GM21381 (cell line): ENCODE data around the gene SNW1.
"Not testable (repeated sequence)": the region's sequence is repeated elsewhere in the genome, so short reads cannot be mapped to it uniquely, and the experiment has no call there.

Experiments
- ATAC-seq: cut with Tn5 transposase; IDR thresholded peaks from one replicate; pipeline ENCODE4 v1.9.1; 2021; ENCODE audit warnings: mild to moderate bottlenecking, moderate library complexity; ENCODE audit not compliant: unreplicated experiment

The SNW1 gene

GRCh38 chr14:77760381-77761204 lies at the start of gene SNW1:
Gene SNW1 (minus strand): TSS chr14:77761156. CDS start chr14:77761127, 29 bp downstream.
- peak; percentile 95 for ATAC-seq

GRCh38 chr14:77809011-77809410 lies 48.1 kb upstream of the SNW1 start:
- no peak for ATAC-seq

- ATAC-seq: no peak
These were observed 47.3 kb upstream of the SNW1 start for GRCh38 chr14:77808250-77808649.

DNA sequence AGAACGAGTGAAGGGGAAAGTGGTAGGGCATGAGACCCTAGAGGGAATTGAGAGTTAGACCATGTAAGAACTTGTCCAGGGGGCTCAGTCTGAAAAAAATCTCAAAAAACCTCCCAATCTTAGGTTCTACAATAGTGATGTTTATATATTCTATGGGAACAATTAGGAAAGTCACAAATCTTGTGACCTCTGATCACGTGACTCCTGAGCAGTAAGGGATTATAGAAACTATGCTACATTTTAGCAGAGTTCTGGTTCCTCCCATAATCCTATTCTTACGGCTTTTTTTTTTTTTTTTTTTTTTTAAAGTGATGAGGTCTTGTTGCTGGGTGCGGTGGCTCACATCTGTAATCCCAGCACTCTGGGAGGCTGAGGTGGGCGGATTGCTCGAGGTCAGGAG lies 44.8 kb upstream of the SNW1 start:
- no peak for ATAC-seq

DNA sequence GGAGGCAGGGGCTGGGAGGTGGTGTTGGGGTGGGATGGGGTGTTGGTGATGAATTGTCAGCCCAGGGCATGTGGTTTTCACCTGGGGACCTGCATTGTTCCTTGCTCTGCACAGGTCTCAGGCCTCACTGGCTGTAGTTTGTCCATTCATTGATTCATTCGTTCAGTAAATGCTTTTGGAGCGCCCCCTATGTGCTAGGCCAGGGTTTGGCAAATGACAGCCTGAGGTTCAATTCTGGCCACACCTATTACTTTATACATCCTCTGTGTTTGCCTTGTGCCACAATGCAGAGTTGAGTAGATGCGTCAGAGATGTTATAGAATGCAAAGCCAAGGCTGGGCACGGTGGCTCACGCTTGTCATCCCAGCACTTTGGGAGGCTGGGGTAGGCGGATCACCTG lies 43.6 kb upstream of the SNW1 start:
- ATAC-seq: no peak

GRCh38 chr14:77800814-77801213 lies 39.9 kb upstream of the SNW1 start:
- no peak for ATAC-seq

DNA sequence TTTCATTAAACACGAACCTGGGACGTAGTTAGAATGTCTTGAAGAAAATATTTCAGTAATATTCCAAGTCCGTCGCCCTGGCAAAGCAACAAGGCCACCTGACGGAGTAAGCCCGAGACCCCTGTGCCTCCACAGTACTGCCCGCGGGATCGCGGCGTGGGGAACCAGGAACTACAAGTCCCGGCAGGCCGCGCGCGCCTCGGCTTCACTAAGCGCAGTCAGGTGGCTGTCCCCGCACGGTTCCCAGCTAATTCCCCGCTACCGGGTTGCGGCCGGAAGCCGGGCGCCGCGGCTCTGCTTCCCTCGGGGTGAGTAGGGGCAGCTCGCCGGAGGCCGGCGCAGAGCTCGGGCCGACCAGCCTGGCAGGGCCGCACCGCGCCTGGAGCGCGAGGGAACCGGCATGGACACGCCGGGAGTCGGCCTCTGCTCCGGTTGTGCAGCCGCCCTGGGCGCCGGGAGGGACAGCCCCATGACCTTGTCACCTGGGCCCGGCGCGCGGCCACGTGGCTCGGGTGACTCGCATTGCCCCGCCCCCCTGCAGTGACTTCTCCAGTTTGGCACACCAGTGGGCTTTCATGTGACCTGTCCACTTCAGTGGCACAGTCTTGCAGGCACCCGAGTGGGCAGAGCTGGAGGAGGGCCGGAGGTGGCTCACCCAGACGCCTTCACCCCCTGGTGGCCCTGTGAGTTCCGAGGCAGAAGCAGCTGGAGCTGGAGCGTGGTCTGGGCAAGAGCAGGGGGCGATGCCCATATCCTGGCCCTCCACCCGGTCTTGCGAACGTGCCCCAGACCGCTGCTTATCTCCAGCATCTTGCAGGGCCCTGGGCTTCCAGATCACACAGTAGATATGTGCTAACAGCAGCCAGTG lies 39.1 kb upstream of the SNW1 start, which contains the start of gene ADCK1:
ADCK1 (plus strand) TSS at position 247 of the 868 bp plus-strand sequence. CDS start 18,870 bp downstream, outside the sequence.
- peak; percentile 94 for ATAC-seq

GRCh38 chr14:77799456-77799855 lies 38.5 kb upstream of the SNW1 start:
- ATAC-seq: not testable (repeated sequence)

- ATAC-seq: no peak
These were observed 33.4 kb upstream of the SNW1 start for GRCh38 chr14:77794357-77794756.

- not testable (repeated sequence) for ATAC-seq
These were observed 32.3 kb upstream of the SNW1 start for GRCh38 chr14:77793255-77793654.

GRCh38 chr14:77791225-77791600 lies 30.3 kb upstream of the SNW1 start:
- no peak for ATAC-seq

GRCh38 chr14:77790566-77791224 lies 29.7 kb upstream of the SNW1 start:
- no peak for ATAC-seq

DNA sequence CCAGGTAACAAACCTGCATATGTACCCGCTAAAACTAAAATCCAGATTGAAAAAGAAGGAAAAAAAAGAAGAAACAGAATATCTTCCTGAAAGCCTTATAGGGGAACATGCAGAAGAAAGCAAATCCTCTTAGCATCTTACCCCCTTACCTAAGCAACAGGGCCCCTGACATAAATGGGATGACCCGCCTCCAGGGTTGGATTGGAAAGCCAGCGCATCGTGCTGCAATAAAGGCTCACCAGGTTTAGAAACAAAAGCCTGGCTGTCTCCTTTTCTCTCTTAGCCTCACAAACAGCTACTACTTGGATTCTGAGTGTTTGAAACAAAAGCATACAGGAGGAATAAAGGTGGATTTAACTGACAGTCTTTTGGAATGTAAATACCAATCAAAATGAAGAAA lies 25.2 kb upstream of the SNW1 start:
- ATAC-seq: no peak

DNA sequence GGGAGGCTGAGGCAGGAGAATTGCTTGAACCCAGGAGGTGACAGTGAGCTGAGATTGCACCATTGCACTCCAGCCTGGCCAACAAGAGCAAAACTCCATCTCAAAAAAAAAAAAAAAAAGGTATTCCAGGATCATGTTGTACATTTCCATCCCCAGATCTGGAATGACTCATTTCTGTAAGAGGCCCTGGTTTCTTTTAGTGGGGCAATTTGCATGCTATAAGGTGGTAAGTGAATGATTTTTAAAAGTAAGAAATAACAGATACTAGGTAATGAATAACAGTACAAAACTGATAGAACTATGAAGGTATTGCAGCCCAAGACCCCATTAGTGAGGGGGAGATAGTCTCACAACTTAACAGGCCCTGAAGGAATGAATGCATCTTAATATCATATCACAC lies 21.2 kb upstream of the SNW1 start:
- ATAC-seq: no peak

GRCh38 chr14:77773966-77774365 lies 13.0 kb upstream of the SNW1 start:
- ATAC-seq: not testable (repeated sequence)

DNA sequence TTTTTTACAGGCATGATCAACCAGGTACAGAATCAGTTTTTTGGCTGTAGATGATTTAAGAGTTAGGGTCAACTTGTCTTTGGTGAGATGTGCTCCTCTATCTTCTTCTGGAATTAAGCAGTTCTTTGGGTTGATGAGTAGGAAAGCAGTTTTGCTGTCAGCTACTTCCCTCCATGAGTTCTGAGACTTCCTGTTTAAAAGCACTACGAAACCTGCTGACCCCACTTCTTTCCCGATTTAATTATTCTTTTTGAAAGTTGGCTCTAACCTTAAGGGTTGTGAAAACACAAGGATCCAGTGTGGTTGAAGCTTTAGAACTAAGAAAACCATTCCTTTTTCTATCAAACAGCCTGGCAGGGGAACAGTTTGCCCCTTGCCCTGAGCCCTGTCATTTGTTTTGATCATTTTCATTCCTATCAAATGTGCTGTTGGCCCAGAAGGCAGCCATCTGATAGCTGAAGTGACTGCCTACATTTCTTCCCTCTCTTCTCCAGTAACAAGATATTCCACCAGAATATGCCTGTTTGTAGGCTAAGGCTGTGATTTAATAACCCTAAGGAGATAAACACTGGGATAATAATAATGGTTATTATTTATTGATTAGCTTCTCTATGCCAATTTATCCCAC lies 7.6 kb upstream of the SNW1 start:
- not testable (repeated sequence) for ATAC-seq

DNA sequence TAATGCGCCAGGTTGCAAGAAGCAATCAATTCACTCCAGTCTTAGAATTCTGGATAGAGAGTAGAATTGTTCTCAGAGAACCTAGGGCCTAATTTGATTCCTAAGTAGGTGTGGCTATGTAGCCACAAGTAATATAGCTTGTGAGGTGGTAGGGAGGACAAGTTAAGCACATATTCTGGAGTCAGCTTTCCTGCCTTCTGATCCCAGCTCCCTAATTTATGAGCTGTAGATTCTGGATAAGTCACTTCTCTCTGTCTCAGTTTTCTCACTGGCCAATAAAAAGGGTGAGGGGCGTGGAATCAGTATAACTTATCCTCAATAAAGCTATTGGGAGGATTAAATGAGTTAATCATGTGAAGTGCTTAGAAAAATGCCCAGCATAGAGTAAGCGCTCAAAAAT lies 3.0 kb upstream of the SNW1 start:
- ATAC-seq: no peak

GRCh38 chr14:77763316-77763715 lies 2.4 kb upstream of the SNW1 start:
- ATAC-seq: no peak

GRCh38 chr14:77761205-77761931 lies 412 bp upstream of the SNW1 start:
- ATAC-seq: peak; percentile 21
